GM18498 (cell line): Measurements from ENCODE around the gene CMSS1.

Source experiments
- ATAC-seq: cut with Tn5 transposase; IDR thresholded peaks from one replicate; pipeline ENCODE4 v1.9.1; 2021; ENCODE audit warnings: mild to moderate bottlenecking, moderate library complexity; ENCODE audit not compliant: unreplicated experiment

CMSS1 gene

DNA sequence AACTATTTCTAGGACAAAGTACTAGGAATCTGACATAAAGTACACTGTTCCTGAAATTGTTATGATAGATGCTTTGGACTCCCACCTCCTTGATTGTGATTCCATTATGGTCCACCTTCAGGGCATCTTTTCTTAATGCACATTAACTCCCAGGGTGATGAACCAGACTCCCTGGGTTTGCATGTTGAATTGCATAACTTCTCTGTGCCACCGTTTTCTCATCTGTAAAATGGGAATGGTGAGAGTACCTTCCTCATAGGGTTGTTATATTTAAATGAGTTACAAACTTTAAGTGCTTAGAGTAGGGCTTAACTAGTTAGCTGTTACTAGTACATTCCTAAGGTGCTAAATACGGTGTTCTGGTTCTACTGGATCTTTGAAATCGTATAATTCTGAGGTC, 81.9 kb downstream of the CMSS1 start:
- no peak for ATAC-seq

DNA sequence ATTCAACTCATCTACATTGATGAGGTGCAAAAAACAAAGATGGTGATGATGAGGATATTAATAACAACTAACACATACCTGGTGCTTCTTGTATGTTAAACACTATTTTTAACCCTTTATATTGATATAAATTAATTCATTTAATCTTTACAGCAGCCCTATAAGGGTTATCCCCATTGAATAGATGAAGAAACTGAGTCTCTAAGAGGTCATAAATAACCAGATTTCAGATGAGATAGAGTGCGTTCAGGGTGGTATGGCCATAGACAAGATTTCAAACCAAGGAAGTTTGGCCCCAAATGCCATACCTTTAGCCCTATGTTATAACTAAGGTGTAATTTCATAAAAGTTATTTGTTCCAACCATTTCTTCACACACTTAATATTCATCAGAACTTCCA, 82.6 kb downstream of the CMSS1 start:
- no peak for ATAC-seq

DNA sequence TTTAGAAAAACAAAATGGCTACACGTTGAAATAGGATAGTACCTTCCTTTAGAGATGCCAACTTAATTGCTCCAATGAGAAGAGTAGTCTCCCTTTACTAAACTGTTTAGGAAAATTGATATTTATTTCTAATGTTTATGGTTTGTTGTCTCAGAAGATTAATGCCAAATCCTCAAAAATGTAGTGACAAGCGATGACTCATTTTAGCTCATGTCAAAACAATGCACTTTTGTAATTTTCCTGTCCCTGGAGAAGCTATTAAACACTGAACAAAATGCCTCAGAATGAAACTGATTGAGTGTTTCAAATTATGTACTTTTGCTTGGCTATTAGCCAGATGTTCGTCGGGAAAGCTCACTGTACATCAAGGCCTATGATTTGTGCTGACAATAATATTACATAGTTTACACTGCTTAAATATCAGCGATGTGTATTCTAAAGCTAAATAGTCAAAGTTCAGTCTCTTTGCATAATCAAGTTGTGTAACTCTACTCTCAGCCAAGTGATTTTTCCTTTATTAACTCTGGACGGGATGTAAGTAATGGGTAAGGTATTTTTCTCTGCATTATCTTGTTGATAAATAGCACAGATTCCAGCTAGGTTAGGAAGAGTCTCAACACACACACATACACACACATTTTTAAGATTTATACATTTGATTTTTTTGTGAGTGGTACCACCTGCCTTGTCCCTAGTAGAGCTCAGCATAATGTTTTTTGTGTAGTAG, 83.7 kb downstream of the CMSS1 start:
- ATAC-seq: no peak

DNA sequence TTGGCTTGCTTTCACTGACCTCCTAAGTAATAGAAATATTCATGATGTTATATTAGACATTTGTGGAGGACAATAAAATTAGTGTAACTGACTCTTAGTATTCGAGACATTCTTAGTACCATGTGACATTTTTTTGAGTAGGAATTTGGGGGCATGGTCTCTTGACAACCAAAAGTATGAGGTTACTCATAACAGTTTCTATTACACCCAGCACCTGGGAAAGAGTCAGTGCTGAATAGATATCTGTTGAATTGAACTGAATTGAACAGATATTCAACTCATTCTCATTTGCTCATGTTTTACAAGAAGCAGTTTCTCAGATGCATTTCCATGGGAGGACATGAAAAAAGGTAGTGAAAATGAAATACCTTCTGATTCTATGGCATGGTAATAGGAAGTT, 84.4 kb downstream of the CMSS1 start:
- ATAC-seq: no peak

DNA sequence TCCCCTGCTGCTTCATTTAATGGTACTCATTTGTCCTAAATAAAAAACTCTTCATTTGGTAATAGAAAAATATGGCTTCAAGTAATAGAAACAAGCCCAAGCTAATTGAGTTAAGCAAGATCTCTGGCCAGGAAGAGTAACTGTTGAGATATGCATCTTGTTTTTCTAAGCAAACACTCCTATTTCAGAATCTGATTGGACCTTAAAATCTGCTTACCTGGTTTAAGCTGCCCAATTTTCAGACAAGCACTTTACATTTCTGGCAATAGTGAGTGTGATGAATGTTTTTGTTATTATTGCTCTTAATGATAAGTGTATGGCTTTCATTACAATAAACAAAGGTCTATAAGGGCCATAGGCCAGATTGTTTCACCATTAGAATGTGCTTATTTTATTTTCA, 86.2 kb downstream of the CMSS1 start:
- ATAC-seq: no peak

DNA sequence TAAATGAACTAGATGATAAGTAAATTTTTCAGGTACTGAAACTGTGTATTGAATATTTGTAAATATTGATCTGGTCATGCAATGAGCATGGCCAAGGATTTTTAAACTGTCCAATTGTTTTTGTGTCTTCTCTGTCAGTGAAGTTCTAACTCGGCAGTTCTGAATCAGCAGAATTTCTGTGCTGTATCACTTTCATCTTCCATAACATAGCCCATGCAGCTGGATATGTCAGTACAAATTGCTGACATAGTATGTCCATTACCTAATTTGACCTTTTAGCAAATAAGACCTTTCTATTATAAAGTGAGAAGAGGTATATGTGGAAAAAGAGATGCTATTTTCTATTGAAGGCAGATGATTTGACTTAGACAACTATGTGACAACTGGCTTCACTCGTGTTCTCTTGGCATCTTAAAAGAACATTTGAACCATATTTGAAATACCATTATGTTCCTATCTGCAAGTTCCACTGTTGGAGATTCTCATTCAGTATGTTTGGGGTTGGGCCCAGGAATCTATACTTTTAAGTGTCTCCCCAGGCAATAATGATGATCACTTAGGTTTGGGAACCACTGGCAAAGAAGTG, 90.4 kb downstream of the CMSS1 start:
- ATAC-seq: no peak

DNA sequence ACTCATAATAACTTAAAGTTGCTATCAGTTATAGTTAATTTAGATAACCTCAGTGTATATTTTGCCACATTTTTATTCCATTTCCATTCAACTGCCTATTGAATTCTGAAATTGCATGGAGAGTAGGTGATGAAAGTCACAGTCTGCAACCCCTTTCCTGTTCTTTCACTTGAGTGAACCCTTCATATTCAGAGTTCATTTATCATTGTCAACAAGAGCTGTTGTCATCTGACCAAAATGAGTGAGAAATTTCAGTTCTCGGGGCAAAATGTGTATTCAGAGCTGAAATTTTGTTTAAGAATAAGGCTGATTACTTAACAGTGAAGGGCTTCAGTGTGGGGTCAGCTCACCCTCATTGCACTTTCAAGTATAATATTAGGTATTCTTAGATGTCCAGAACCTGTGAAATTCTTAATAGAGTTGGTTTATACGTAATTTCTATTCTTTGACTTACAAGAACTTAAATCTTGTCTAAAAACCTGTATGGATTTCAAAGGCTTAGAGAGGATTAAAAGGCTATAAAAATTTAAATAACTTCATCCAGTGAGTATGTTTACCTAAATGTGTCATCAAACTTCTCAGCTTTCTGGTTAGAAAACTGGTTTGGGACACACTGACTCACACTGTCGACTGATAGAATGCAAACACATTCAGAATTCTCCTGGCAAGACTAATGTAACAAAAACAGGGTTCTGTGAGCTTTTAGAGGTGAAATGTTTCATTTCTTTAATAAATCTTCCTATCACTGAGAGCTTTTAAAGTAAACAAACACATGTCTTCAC, 92.2 kb downstream of the CMSS1 start:
- ATAC-seq: no peak

DNA sequence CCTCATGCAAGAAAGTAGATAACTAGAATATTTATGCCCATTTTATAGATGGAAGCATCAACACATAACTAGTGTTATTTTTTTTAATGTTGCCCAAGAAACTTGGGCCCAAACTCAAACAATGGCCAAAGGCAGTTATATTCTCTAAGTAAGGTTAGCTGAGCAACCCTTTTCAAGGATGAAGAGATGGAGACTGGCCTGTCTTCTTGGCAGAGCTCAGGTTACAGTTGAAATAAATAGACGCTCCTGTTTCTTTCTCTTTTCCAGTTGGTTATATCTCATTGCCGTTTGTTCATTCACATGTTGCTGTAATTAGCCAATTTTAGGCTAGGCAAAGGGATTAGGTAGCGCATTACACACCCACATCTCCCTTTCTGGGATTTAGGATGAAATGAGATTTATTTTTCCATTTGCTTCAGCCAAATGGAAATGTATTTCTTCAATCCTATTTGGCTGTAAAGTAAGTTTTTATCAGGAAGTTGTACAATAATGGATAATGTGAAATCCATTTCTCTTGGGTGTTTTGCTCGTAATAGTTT, 93.2 kb downstream of the CMSS1 start:
- ATAC-seq: no peak

DNA sequence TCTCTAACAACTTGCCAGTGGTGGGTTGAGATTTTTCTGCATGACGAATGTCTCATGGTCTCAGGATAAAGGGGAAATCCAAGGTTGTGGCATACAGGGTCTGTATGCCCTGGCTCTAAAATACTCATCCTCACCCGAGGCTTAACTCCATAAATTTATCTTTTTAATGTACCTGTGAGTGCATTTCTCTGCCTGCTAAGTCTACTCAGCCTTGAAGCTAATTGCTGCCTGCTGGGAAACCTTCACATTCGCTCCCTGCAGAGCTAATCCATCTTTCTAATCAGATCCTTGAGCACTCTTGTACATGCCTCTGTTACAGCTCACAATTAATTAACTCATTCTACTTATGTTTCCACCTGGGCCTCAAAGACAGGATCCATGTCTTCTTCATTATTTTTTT, 93.8 kb downstream of the CMSS1 start:
- ATAC-seq: no peak

DNA sequence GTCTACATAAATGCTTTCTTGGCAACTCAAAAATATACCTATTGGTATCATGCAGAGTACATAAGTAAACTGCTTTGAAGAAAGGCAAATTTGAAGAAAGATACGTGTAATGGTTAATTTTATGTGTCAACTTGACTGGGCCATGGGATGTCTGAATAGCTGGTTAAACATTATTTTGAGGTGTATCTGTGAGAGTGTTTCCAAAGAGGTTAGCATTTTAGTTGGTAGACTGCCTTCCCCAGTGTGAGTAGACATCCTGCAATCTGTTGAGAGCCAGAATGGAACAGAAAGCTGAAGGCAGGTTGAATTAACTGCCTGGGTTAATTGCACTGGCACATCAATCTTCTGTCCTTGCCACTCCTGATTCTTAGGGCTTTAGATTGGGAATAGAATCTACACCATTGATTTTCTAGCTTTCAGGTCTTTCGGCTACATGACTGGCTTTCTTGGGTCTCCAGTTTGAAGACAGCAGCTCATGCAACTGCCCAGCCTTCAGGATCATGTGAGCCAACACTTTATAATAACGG, 98.3 kb downstream of the CMSS1 start:
- ATAC-seq: no peak

DNA sequence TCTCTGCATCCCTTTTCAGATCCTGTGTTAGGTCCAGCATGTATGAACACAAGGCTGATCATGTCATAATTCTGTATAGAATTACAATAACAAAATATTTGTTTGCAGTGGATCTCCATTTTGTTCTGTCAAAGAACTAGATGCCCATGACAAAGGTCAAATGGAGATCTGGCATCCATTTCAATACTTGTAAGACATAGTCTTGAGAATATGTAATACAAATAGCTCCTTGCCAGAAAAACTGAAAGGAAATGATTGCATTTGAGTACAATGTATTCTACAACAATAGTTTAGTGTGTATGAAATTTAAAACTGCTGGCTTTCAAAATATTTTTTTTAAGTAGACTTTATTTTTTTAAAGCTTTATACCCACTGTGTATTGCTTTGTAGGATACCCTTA, 101.1 kb downstream of the CMSS1 start:
- no peak for ATAC-seq

DNA sequence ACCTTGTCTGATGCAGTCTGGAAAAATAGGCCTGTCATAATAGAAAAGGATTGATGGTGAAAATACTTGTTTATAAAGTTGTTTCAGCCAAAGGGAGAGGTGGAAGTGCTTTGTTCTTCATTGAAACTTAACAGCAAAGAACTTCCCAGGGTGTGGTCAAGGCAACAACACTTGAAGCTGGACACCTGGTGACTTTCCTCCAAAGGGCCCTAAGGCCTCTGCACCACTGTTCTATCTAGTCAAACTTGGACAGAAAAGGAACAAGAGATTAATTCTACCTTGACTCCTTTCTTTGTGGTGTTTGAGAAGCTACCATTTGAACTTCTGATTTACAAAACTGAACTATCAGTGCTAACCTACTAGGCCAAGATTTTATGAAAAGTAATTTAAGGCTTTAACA, 102.0 kb downstream of the CMSS1 start:
- no peak for ATAC-seq

DNA sequence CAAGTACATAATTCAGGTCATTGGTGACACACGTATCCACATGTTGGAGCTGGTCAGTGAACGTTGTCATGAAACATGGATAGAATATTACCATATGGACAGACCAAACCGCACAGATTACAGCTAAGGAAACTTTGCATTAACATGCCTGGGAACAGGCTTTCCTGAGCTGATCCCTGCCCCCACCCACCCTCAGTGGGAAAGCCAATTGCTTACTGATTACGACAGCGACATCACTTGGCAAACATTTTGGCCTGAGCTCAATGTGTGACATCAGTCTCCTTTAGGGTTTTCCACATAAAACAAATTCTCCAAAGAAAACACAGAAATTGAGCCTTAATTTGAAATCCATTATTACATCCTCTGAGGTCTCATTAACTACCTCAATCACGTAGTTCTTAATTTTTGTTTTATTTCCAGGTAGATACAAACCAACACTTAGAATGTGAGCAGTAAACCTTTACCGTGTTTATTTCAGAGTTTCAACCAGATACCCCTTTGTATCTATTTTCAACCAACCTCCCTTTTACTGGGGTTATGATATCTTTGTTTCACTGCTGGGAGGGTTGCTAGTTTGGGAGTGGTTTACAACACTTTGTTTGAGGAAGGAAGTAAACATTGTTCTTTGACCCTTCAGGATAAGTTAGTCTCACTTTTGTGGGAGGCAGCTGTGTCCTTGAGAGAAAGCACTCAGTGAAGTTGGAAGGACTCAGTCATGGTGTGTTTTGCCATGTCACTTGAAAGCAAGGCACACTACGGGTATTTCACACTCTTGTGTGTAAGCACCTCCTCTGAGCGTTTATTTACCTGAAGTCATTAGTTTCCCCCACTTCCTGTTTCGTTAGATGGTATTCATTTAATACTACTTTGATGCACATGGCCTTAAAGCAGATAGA, 103.1 kb downstream of the CMSS1 start:
- no peak for ATAC-seq

DNA sequence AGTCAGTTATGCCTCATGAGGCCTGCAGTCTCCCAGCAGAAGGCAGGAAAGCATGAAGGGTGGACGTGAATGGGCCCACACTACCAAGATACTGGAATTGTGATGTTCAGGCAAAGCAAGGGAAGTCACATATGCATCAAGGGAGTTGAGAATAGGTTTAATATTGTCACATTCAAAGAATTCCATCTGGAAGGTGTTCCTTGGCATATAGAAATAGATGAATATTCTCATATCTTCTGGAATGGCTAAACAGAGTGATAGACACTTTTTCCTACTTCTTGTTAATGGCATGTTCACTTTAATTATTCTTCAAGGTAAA, 103.7 kb downstream of the CMSS1 start:
- no peak for ATAC-seq

DNA sequence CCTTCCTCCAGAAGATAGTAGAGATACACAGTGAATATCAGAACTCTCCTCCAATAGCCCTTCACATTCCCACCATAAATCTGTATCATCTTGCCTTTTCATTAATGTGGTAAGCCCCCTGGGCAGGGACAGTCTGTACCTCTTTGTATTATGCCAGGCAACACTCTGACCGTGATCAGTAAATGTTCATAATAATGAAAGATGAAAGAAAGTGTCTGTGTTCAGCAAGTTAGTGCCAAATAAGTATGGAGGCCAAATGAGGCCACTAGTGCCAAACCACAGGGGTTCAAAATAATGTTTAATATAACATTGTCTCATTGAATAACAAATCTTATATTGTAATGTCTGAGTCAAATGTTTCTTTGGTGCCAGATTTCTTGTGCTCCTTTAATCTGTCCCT, 104.3 kb downstream of the CMSS1 start:
- no peak for ATAC-seq

DNA sequence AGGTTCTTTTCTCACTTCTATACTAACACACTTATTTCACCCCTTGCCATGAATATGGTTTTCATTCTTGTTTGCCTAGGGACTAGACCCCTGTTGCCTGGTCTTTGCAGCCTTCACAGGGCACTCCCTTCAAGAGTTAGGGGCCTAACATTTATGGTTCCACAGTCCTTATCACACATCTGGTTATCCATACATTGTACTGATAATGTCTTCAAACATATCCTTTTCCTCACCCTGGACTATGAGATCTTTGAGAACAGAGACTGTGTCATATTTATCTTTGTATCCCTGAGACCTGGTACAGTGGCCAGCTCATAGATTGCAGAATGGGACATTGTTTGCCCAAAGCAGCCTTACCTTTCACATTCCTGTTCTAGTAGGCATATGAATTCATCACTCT, 106.2 kb downstream of the CMSS1 start:
- no peak for ATAC-seq

DNA sequence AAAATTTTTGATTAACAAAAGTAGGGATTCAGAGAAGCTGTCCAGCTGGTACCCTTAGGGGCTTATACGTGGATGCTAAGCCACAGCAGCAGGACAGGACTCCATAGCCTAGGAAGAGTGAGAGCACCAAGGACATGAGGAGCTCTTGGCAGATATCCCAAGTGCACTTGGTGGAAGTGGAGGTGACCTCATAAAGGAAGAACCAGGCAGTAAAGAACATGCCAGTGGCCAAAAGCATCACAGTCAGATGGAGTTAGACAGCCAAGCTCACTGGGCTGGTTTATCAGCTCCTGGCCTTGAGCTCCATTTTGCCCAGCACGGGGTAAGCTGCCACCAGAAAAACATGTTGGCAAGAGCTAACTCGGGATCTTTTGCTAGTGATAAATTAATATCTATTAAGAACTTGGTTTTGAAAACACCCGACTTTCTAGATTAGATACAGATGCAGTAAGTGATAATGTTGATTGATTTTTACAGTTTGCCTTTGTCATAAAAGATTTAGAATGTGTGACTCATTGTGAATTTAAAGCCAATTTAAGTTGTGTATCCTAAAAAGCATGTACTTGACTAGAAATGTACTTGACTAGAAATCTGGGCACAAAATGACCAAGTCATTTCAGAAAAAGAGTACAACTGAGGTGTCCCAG, 108.0 kb downstream of the CMSS1 start:
- ATAC-seq: no peak

DNA sequence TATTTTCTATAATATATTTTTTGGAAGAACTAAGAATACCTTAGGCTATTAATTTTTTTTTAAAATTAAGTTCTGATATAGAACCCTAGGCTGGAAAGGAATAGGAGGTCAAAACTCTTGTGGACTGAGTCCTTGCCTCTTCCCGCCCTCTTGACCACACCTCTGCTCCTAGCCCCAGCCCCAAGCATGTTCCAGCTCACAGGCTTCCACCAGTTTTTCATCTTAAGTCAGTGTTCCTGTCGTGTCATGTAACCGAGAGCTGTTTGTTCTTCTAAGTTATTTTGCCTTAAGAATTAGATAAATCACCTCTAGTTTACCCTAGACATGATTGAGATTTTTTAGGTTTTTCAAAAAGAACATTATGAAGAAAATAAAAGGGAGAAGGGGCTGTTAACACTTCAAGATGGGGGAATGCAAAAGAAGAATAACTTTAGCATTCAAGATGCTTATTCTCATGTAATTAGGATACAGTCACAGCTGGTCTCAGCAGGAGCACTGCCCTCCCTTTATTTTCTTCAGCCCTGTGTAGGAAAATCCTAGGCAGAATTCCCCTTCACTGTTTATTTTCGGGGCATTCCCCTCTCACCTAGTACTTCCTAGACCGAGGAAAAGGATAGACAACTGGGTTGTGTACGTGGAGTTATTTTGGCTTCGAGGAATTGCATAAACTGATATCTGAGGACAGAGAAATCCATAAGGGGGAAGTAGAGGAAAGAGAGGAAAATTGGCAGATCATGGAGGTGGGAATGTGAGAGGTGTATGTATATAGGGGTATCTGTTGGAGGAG, 110.2 kb downstream of the CMSS1 start:
- no peak for ATAC-seq
